ENCODE measurements around the gene CNTNAP2. TPM values are rescaled to one million over a fixed set of nuclear protein-coding genes. Genes with fewer than 3 reads are reported as not detected.
"Not testable (repeated sequence)": the region's sequence is repeated elsewhere in the genome, so short reads cannot be mapped to it uniquely, and the experiment has no call there.

The CNTNAP2 gene
- total RNA-seq, 2 donors from 2014 or later, result not detected

- Mint-ChIP-seq H3K4me3 (no peak overlapping the region), H3K9me3 (peaks cover 14% of the 10 kb centered on the region), H3K27ac (no peak overlapping the region), H3K36me3 (no peaks in the 10 kb centered on the region), H3K27me3 (no peaks in the 10 kb centered on the region), H3K4me1 (ENCODE audit: low read depth in 2 of 2) (no peaks in the 10 kb centered on the region)
- ATAC-seq (no peak), DNase-seq (ENCODE audit: low spot score) (no peak)
Measured at GRCh38 chr7:147664541-147664940, 1547.9 kb downstream of the CNTNAP2 start.

GRCh38 chr7:147670759-147671158, 1554.2 kb downstream of the CNTNAP2 start:
- Mint-ChIP-seq H3K4me3 (no peak overlapping the region), H3K27me3 (no peaks in the 10 kb centered on the region), H3K4me1 (ENCODE audit: low read depth in 2 of 2) (no peaks in the 10 kb centered on the region), H3K36me3 (no peaks in the 10 kb centered on the region), H3K27ac (no peak overlapping the region), H3K9me3 (peaks cover 11% of the 10 kb centered on the region)
- ATAC-seq (no peak), DNase-seq (ENCODE audit: low spot score) (no peak)

GRCh38 chr7:147674705-147675104, 1558.1 kb downstream of the CNTNAP2 start:
- Mint-ChIP-seq H3K36me3 (no peaks in the 10 kb centered on the region), H3K27me3 (no peaks in the 10 kb centered on the region), H3K27ac (no peak overlapping the region), H3K4me1 (ENCODE audit: low read depth in 2 of 2) (no peaks in the 10 kb centered on the region), H3K4me3 (no peak overlapping the region), H3K9me3 (peaks cover 5% of the 10 kb centered on the region)
- DNase-seq (ENCODE audit: low spot score) (no peak), ATAC-seq (no peak)

- Mint-ChIP-seq H3K36me3 (no peaks in the 10 kb centered on the region), H3K9me3 (peaks cover 5% of the 10 kb centered on the region), H3K4me3 (no peak overlapping the region), H3K27me3 (no peaks in the 10 kb centered on the region), H3K27ac (no peak overlapping the region), H3K4me1 (ENCODE audit: low read depth in 2 of 2) (no peaks in the 10 kb centered on the region)
- no peak for DNase-seq (ENCODE audit: low spot score)
- no peak for ATAC-seq
Measured at GRCh38 chr7:147678943-147679342, 1562.3 kb downstream of the CNTNAP2 start.

- Mint-ChIP-seq H3K27ac (no peak overlapping the region), H3K4me3 (no peak overlapping the region), H3K36me3 (no peaks in the 10 kb centered on the region), H3K27me3 (no peaks in the 10 kb centered on the region), H3K9me3 (peaks cover 5% of the 10 kb centered on the region), H3K4me1 (ENCODE audit: low read depth in 2 of 2) (no peaks in the 10 kb centered on the region)
- ATAC-seq (no peak), DNase-seq (ENCODE audit: low spot score) (no peak)
Measured at GRCh38 chr7:147681530-147681929, 1564.9 kb downstream of the CNTNAP2 start.

- Mint-ChIP-seq H3K27ac (no peak overlapping the region), H3K4me3 (no peak overlapping the region), H3K4me1 (ENCODE audit: low read depth in 2 of 2) (no peaks in the 10 kb centered on the region), H3K36me3 (peaks cover 4% of the 10 kb centered on the region), H3K9me3 (peaks cover 9% of the 10 kb centered on the region), H3K27me3 (no peaks in the 10 kb centered on the region)
- no peak for DNase-seq (ENCODE audit: low spot score)
- ATAC-seq, result no peak
Measured at GRCh38 chr7:147700702-147701101, 1584.1 kb downstream of the CNTNAP2 start.

GRCh38 chr7:147707926-147708325, 1591.3 kb downstream of the CNTNAP2 start:
- DNase-seq (ENCODE audit: low spot score) (no peak), ATAC-seq (peak; percentile 31 to 36)
- Mint-ChIP-seq H3K9me3 (peaks cover 29% of the 10 kb centered on the region), H3K27me3 (no peaks in the 10 kb centered on the region), H3K27ac (no peak overlapping the region), H3K36me3 (peaks cover 14% of the 10 kb centered on the region), H3K4me3 (no peak overlapping the region), H3K4me1 (ENCODE audit: low read depth in 2 of 2) (no peaks in the 10 kb centered on the region)

GRCh38 chr7:147708871-147709270, 1592.3 kb downstream of the CNTNAP2 start:
- Mint-ChIP-seq H3K27me3 (no peaks in the 10 kb centered on the region), H3K36me3 (peaks cover 14% of the 10 kb centered on the region), H3K9me3 (peaks cover 31% of the 10 kb centered on the region), H3K4me1 (ENCODE audit: low read depth in 2 of 2) (no peaks in the 10 kb centered on the region), H3K4me3 (no peak overlapping the region), H3K27ac (no peak overlapping the region)
- ATAC-seq (no peak), DNase-seq (ENCODE audit: low spot score) (no peak)

GRCh38 chr7:147711447-147711846, 1594.8 kb downstream of the CNTNAP2 start:
- no peak for ATAC-seq
- Mint-ChIP-seq H3K4me1 (ENCODE audit: low read depth in 2 of 2) (no peaks in the 10 kb centered on the region), H3K9me3 (peaks cover 28% of the 10 kb centered on the region), H3K27me3 (no peaks in the 10 kb centered on the region), H3K27ac (no peak overlapping the region), H3K4me3 (no peak overlapping the region), H3K36me3 (peaks cover 7% of the 10 kb centered on the region)
- no peak for DNase-seq (ENCODE audit: low spot score)

GRCh38 chr7:147721962-147722830, 1605.6 kb downstream of the CNTNAP2 start:
- Mint-ChIP-seq H3K27me3 (no peaks in the 10 kb centered on the region), H3K4me3 (no peak overlapping the region), H3K9me3 (peaks cover 5% of the 10 kb centered on the region), H3K36me3 (no peaks in the 10 kb centered on the region), H3K4me1 (ENCODE audit: low read depth in 2 of 2) (no peaks in the 10 kb centered on the region), H3K27ac (no peak overlapping the region)
- ATAC-seq, result no peak
- no peak for DNase-seq (ENCODE audit: low spot score)

- no peaks in the 10 kb centered on the region for H3K4me1 Mint-ChIP-seq (ENCODE audit: low read depth in 2 of 2)
- no peaks in the 10 kb centered on the region for H3K36me3 Mint-ChIP-seq
- no peak overlapping the region for H3K27ac Mint-ChIP-seq
- ATAC-seq, result no peak
- H3K4me3 Mint-ChIP-seq, result no peak overlapping the region
- H3K9me3 Mint-ChIP-seq, result peaks cover 5% of the 10 kb centered on the region
- no peak for DNase-seq (ENCODE audit: low spot score)
- H3K27me3 Mint-ChIP-seq, result no peaks in the 10 kb centered on the region
Measured at GRCh38 chr7:147723536-147723935, 1606.9 kb downstream of the CNTNAP2 start.

GRCh38 chr7:147731311-147731710, 1614.7 kb downstream of the CNTNAP2 start:
- H3K27me3 Mint-ChIP-seq, result no peaks in the 10 kb centered on the region

GRCh38 chr7:147737559-147738214, 1621.1 kb downstream of the CNTNAP2 start:
- H3K4me3 Mint-ChIP-seq; DNase-seq (ENCODE audit: low spot score); H3K27me3 Mint-ChIP-seq; H3K27ac Mint-ChIP-seq; ATAC-seq; H3K4me1 Mint-ChIP-seq (ENCODE audit: low read depth in 2 of 2): not testable (repeated sequence)
- Mint-ChIP-seq H3K36me3 (peaks cover 13% of the 10 kb centered on the region), H3K9me3 (peaks cover 16% of the 10 kb centered on the region)

More at GRCh38 chr7:147731311-147731710, 1614.7 kb downstream of the CNTNAP2 start:
- Mint-ChIP-seq H3K4me3 (no peak overlapping the region), H3K4me1 (ENCODE audit: low read depth in 2 of 2) (no peaks in the 10 kb centered on the region), H3K36me3 (peaks cover 6% of the 10 kb centered on the region), H3K9me3 (peaks cover 15% of the 10 kb centered on the region), H3K27ac (no peak overlapping the region)
- ATAC-seq (no peak), DNase-seq (ENCODE audit: low spot score) (no peak)

- no peak for ATAC-seq
- Mint-ChIP-seq H3K27ac (no peak overlapping the region), H3K9me3 (peaks cover 23% of the 10 kb centered on the region)
Measured at GRCh38 chr7:147742301-147742700, 1625.7 kb downstream of the CNTNAP2 start.

More at GRCh38 chr7:147742301-147742700, 1625.7 kb downstream of the CNTNAP2 start:
- DNase-seq (ENCODE audit: low spot score), result no peak
- Mint-ChIP-seq H3K4me3 (no peak overlapping the region), H3K27me3 (no peaks in the 10 kb centered on the region), H3K36me3 (no peaks in the 10 kb centered on the region), H3K4me1 (ENCODE audit: low read depth in 2 of 2) (no peaks in the 10 kb centered on the region)
